ENCODE measurements around the gene TEDDM1.

DNA sequence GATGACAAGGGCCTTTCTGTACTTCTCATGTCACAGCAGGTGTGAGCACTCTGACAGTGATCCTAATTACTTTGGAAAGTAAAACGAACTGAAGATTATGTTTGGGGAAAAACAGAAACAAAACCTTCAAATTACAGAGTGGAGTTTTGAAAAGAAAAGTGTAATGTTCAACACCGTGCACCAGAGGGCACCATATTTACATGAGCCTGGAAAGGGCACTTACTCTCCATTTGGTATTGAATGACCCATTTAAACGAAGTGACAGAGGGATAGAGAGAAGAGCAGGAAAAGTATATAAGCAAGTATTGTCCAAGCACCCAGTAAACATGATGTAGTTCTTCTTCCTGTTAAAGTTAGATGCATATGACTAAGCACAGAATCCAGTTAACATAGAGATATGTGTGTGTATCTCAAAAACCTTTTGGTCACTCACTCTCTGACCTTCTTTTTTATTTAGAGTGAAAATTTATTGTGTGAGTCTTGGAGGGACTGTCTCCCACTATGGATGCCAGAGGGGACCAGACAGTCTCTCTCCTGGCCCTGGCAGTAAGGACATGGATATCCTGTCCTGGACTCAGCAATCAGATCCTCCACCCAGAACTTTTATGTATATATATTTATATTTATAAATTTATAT lies 45.7 kb upstream of the TEDDM1 start:
- TF ChIP-seq, protein P1, sequence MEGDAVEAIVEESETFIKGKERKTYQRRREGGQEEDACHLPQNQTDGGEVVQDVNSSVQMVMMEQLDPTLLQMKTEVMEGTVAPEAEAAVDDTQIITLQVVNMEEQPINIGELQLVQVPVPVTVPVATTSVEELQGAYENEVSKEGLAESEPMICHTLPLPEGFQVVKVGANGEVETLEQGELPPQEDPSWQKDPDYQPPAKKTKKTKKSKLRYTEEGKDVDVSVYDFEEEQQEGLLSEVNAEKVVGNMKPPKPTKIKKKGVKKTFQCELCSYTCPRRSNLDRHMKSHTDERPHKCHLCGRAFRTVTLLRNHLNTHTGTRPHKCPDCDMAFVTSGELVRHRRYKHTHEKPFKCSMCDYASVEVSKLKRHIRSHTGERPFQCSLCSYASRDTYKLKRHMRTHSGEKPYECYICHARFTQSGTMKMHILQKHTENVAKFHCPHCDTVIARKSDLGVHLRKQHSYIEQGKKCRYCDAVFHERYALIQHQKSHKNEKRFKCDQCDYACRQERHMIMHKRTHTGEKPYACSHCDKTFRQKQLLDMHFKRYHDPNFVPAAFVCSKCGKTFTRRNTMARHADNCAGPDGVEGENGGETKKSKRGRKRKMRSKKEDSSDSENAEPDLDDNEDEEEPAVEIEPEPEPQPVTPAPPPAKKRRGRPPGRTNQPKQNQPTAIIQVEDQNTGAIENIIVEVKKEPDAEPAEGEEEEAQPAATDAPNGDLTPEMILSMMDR (IDR thresholded peaks at IDR 0.05): peak; percentile 96
- TF ChIP-seq ZFX (IDR thresholded peaks at IDR 0.05; ENCODE audit: borderline replicate concordance): no peak

Data from 22Rv1 (cell line).